ENCODE data around the gene AHSG. TPM values are rescaled to one million over a fixed set of nuclear protein-coding genes. Genes with fewer than 3 reads are reported as not detected.
"Not testable (repeated sequence)": the region's sequence is repeated elsewhere in the genome, so short reads cannot be mapped to it uniquely, and the experiment has no call there.

Gene AHSG
- total RNA-seq, 1 donor from 2014 or later: not detected

- peak; percentile 93 for DNase-seq (ENCODE audit: low spot score)
Measured at GRCh38 chr3:186617036-186617946, 4.4 kb downstream of the AHSG start.

- DNase-seq (ENCODE audit: low spot score): no peak
Measured at GRCh38 chr3:186618318-186618938, 5.6 kb downstream of the AHSG start.

- no peak for DNase-seq (ENCODE audit: low spot score)
Measured at GRCh38 chr3:186619787-186620212, 6.9 kb downstream of the AHSG start.

DNA sequence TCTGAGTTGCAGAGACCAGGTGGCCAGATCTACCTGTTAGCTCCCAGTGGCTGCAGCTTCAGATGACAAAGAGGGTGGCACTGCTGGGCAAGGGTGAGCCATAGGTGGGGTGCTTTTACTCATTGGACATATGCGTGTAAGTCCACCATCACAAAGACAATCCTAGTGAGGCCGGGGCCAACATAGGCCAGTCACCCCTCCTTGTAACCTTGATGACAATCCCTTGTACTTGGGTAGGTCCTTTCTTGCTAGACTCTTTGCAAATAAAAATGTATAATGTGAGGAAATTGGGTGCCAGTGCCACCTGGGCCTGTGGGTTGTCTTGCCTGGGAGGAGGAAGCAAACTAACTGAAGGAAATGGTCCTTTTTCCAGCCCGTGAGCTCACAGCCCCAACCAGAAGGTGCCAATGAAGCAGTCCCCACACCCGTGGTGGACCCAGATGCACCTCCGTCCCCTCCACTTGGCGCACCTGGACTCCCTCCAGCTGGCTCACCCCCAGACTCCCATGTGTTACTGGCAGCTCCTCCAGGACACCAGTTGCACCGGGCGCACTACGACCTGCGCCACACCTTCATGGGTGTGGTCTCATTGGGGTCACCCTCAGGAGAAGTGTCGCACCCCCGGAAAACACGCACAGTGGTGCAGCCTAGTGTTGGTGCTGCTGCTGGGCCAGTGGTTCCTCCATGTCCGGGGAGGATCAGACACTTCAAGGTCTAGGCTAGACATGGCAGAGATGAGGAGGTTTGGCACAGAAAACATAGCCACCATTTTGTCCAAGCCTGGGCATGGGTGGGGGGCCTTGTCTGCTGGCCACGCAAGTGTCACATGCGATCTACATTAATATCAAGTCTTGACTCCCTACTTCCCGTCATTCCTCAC is 7.6 kb downstream of the AHSG start:
- no peak for DNase-seq (ENCODE audit: low spot score)

DNA sequence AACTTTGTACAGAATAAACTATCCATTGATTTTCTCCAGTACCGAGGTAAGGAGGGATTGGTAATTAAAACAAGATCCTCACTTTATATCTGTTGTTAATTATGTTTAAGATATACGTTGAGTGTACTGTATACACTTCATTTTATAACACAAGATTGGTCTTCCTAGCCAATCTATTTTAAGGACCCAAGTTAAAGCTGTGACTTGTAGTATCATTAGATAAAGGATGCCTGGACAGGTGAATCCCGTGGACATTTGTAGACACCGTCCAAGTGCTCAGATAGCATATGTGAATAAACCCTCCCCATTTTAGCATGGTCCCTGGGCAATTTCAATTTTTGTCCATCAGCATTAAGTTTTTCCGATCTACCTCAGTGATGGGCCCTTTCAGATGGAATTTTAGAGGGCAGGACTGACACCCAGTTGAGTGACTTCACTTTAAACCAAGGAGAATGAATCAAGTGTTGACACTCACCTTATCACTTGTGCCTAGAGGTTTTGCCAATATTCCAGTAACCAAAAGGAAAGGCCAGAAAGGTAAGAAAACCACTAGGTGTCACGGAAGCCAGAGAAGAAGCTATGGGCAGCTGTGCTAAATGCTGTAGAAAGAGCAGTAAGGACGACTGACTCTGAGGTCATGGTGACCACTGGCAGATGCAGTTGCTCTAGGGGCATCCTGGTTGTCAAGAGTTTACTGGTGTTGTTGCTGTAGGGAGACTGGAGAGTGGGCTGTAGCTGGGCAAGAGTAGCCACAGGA is 9.2 kb downstream of the AHSG start:
- no peak for DNase-seq (ENCODE audit: low spot score)

GRCh38 chr3:186622651-186623310 is 9.9 kb downstream of the AHSG start:
- DNase-seq (ENCODE audit: low spot score): no peak

DNA sequence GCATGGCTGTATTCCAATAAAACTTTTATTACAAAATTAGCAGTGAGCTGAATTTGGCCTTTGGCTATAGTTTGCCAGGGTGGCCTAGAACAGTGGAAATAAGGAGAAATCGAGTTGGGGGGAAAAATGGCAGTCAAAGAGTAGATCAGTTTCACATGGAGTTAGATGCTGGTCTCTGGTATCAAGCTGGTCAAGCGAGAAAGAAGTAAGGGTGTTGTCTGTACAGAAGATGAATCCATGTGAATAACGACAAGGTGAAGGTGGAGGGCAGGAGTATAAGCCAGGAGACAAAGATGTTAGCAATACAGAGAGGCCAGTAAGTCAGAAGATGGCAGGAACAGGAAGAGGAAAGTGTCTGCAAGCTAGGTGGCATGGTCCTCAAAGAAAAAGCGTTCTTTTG is 11.7 kb downstream of the AHSG start:
- no peak for DNase-seq (ENCODE audit: low spot score)

DNA sequence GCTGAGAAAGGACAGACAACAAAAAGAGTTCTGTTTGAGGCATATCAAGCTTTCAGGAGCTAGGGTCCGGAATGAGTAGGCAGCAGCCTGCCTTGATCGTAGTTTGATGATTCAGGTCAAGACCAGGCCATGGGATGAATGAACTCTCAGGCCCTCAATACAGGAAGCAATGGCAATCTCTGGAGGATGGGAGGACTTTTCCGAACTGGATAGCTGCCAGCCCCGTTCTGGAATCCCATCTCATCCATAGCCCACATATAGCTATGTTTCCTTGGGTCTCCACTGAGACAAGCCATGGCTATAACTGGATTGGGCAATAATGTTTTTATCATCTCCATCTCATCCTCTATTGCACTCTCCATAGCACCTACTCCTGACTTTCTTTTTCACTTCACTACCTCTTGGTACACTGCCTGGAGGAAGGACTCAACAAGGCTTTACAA is 12.8 kb downstream of the AHSG start:
- no peak for DNase-seq (ENCODE audit: low spot score)

DNA sequence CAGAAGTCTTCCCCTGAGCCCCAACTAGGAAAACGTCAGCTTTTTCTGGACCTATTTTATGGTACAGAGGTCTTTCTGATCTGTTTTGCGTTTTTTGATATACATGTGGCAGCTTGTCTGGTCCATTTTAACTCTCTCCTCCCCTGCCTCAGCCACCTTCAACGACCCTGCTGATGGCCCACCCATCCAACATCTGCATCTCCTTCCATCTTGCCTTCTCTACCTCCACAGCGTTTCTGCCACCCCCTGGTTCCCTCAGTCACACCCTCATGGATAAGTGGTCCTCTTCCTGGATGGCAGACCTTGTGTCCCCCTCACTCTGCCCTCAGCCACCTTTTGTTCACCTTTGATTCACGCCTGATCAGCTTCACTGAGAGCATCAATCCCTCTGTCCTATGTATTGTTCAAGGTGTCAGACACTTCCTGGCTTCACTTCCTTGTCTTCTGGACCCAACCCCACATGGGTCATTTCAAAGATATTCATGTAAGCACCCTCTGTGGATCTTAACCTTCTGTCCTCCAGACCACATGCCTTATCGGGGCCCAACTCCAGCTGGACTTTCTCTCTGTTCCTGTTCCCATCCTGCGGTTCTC is 13.5 kb downstream of the AHSG start:
- no peak for DNase-seq (ENCODE audit: low spot score)

DNA sequence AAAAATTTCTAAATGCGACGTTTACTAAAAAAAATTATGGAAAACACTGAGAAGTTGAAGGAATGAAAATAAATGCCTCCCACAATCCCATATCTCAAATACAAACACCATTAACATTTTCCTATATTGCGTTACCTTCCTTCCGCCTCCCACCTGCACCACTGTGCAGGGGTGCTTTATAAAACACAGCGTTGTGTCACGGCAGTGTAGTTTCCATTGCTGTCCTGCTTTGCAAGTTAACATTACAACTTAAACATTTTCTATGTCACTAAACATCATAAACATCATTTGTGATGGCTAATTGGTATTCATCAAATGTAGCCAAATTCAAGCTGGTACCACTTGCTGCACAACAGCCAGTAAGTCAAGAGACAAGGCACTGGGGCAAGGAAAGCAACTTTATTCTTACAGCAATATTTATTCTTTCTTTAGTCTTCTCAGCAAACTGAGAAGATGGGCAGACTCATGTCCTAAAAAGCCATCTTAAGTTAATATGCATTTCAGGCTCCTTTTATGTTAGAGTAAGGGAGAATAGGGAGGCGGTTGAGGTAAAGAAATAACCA is 15.1 kb downstream of the AHSG start:
- no peak for DNase-seq (ENCODE audit: low spot score)

DNA sequence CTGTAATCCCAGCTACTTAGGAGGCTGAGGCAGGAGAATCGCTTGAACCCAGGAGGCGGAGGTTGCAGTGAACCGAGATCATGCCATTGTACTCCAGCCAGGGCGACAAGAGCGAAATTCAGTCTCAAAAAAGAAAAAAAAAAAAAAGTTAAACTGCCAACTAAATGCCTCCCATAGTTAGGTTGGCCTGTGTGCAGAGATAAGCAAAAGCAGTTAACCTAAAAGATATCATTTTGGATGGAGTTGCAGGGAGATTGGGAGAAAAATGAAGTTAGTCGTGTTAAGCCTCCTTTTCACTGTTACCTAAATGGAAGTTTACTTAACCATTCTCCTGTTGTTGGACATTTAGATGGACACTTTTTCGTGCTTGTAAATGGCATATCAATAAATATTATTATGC is 15.9 kb downstream of the AHSG start:
- no peak for DNase-seq (ENCODE audit: low spot score)

DNA sequence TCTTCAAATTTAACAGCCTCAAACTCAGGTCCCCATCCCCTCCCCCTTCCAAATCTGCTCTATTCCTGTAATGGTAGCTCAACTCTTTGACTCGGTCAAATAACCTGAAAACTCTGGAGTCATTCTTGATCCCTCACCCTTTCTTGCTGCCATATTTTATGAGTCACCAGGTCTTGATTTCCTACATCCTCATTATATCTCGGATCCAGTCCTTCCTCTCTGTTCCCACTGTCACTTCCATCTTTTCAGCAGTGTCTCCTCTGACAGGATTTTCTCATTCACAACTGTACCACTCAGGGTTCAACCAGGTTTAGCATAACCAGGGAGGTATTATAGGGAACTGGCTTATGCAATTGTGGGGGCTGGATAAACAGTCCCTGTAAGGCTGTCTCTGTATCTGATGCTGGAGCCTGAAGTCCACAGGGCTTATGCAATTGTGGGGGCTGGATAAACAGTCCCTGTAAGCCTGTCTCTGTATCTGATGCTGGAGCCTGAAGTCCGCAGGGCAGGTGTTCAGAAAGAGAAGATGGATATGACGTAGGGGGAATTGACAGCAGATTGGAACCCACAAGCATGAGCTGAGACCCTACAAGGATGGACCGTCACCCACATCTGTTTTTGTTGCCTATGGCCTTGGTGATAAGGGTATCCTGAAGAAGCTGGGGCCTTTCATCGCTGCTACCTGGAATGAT is 18.2 kb downstream of the AHSG start:
- DNase-seq (ENCODE audit: low spot score): no peak

DNA sequence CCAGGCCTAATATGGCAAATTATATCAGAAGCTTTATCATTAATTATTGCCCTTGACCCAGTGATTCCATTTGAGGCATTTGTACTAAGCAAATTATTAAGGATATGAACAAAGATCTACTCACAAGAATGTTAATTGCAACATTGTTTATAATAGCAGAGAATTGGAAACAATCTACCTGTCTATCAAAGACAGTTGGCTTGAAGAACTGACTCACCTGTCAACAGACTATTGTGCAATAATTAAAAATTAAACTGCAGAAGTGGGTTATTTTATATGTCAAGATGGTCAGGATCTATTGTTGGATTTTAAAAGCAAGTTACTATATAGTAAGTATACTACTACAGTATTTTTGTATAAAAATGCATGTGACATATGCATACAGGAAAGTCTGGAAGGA is 20.6 kb downstream of the AHSG start:
- DNase-seq (ENCODE audit: low spot score): no peak

DNA sequence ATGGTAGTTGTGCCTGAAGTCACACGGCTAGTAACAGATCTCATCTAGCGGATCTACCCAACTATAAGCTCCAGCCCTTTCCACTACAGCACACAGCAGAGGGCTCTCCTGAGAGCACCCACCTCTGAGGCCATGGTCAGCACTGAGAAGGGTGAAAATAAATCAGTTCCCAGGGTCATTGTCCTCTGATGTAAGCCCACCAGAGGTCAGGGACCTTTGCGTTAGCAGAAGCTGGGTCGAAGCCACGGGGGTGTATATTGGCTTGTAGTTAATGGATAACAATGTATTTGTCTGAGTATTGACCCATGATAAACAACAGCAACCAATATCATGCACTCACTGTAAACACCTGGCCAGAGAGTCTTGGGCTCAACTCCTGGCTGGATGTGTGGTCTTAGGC is 21.3 kb downstream of the AHSG start:
- DNase-seq (ENCODE audit: low spot score): not testable (repeated sequence)

DNA sequence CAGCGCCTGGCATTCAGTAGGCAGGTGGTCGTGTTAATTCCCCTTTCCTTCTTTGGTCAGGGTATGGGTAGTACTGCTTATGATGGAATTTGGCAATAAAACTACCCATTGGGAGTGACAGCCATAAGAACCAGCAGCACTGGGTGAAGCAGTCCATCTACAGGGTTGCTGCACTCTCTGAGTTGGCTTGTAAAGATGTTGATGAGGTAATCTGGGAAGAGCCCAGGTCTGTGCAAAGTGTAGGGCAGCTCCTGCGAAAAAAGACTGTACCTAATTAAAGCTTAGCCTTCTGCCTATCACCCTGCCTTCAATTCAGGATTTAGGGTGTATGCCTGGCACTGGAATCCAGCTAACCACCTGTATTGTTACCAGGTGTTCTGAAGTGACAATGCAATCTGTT is 22.7 kb downstream of the AHSG start:
- DNase-seq (ENCODE audit: low spot score): no peak

DNA sequence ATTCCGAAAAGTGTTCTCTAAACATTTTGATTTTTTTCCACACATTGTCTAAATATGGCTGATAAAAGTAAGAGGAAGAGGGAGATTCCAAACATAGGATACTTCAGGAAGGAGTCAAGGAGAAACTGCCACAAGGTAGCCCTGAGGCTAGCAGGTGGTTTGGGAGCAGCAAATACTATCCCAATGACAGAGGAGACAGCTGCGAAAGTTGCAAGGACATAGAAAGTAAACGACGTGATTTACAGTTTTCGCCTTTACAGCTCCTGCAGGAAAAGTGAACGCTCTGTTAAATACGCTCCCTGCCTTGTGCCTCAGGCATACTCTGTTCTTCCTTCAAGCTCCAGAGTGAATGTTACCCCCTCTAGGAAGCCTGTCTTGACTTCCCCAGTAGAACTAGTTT is 23.7 kb downstream of the AHSG start:
- no peak for DNase-seq (ENCODE audit: low spot score)

- DNase-seq (ENCODE audit: low spot score): no peak
Measured at GRCh38 chr3:186637686-186638085, 24.8 kb downstream of the AHSG start.

- DNase-seq (ENCODE audit: low spot score): no peak
Measured at GRCh38 chr3:186638259-186638658, 25.4 kb downstream of the AHSG start.

Data from mesenteric fat pad (tissue), 1 donor.